H1 (cell line): Measurements from ENCODE around the gene TSKU. TPM values are rescaled to one million over a fixed set of nuclear protein-coding genes. Genes with fewer than 3 reads are reported as not detected.

ENCODE experiments used
- BCL11A ChIP-seq, 2 experiments: IDR thresholded peaks; one replicate each; pipeline ENCODE4 v1.6.1; 2011; ENCODE audit warnings: low read depth in 2 of 2, low read length in 2 of 2, mild to moderate bottlenecking in 2 of 2
- BRCA1 ChIP-seq: IDR thresholded peaks from 2 replicates; pipeline ENCODE4 v1.6.1; 2012; ENCODE audit warnings: low read depth, low read length, improper control_type of control experiment
- EP300 ChIP-seq, 2 experiments: IDR thresholded peaks; 1 replicate in 1 of 2; 2 replicates in 1 of 2; pipeline ENCODE4 v1.6.1; 2011 to 2012; ENCODE audit warnings: low read depth in 2 of 2, low read length in 2 of 2, mild to moderate bottlenecking in 2 of 2, borderline replicate concordance in 1 of 2, inconsistent platforms in 1 of 2, moderate library complexity in 1 of 2
- SP4 ChIP-seq: IDR thresholded peaks from 2 replicates; pipeline ENCODE4 v1.6.1; 2012; ENCODE audit warnings: low read length, inconsistent platforms
- TEAD4 ChIP-seq: IDR thresholded peaks from 2 replicates; pipeline ENCODE4 v1.6.1; 2012; ENCODE audit warnings: low read depth, low read length, inconsistent platforms, mixed read lengths
- polyA plus RNA-seq, 7 experiments: library from polyadenylated mRNA; depleted of rRNA in 3 of 7; stranded (reverse) in 5 of 7; unstranded in 2 of 7; fragments of >200 nt in 5 of 7; fragments of 200-250 nt in 2 of 7; gene quantifications; 1 replicate in 5 of 7; 2 replicates in 1 of 7; 4 replicates in 1 of 7; pipeline versions ENCODE4 v1.2.1 to v1.2.3, GENCODE V29; 2011 to 2013; ENCODE audit warnings: missing spikeins in 2 of 7, mixed read lengths in 2 of 7
- total RNA-seq: library from RNA; stranded (reverse); fragmentation: NEBNext Ultra II Directional; extraction: Animal tissue kit (Norgen Biotek cat#: 25700); gene quantifications from 2 replicates; pipeline ENCODE4 v1.2.1, GENCODE V29; 2021
- TF ChIP-seq, protein P1 (sequence below): IDR thresholded peaks from 2 replicates; pipeline ENCODE4 v1.6.1; 2011; ENCODE audit warnings: low read length, improper control_type of control experiment
- TF ChIP-seq, protein P2 (sequence below), 3 experiments: IDR thresholded peaks; 1 replicate in 2 of 3; 2 replicates in 1 of 3; pipeline versions ENCODE4 v1.5.1 to v1.6.1; 2011; ENCODE audit warnings: low read length in 3 of 3, mild to moderate bottlenecking in 3 of 3, inconsistent platforms in 2 of 3, low read depth in 1 of 3, moderate library complexity in 1 of 3; ENCODE audit not compliant: insufficient read depth in 1 of 3; ENCODE audit errors: control extremely low read depth in 1 of 3

The TSKU gene
- total and polyA plus RNA-seq, 2 of the 8 experiments (the other 6 are each of a cell fraction or from before 2014, with no cell fraction given): 22.8 to 28.4 TPM

DNA sequence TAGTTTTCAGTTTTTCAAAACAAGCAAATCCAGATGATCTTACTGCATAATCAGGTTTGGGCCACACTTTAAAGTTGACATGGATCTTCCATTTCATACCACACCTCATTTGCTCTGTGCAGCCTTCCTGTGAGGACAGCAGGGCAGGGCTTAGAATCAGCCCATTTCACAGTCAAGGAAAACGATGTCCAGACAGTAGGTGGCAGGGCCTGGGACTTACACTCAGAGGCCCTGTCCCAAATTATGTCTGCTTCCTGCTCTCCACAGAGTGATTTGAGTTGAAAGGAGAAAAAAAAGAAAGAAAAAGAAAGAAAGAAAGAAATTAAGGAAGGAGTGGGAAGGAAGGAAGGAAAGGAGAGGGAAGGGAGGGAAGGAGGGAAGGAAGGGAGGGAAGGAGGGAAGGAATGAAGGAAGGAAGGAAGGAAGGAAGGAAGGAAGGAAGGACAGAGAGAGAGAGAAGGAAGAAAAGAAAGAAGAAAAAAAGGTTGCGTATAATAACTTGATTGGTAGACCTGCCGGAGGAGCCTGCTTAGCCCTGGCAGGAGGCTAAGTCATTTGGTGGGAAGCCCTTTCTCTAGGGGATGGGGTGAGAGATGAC is 23.6 kb downstream of the TSKU start (continued):
- TF ChIP-seq BCL11A (IDR thresholded peaks at IDR 0.05; ENCODE audit: low read depth in 2 of 2, low read length in 2 of 2) (no peak), EP300 (IDR thresholded peaks at IDR 0.05; ENCODE audit: borderline replicate concordance in 1 of 2, low read depth in 2 of 2, low read length in 2 of 2) (no peak), BRCA1 (no peak), TEAD4 (no peak), SP4 (no peak)
- TF ChIP-seq, protein P1, sequence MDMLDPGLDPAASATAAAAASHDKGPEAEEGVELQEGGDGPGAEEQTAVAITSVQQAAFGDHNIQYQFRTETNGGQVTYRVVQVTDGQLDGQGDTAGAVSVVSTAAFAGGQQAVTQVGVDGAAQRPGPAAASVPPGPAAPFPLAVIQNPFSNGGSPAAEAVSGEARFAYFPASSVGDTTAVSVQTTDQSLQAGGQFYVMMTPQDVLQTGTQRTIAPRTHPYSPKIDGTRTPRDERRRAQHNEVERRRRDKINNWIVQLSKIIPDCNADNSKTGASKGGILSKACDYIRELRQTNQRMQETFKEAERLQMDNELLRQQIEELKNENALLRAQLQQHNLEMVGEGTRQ: no peak
- TF ChIP-seq, protein P2, sequence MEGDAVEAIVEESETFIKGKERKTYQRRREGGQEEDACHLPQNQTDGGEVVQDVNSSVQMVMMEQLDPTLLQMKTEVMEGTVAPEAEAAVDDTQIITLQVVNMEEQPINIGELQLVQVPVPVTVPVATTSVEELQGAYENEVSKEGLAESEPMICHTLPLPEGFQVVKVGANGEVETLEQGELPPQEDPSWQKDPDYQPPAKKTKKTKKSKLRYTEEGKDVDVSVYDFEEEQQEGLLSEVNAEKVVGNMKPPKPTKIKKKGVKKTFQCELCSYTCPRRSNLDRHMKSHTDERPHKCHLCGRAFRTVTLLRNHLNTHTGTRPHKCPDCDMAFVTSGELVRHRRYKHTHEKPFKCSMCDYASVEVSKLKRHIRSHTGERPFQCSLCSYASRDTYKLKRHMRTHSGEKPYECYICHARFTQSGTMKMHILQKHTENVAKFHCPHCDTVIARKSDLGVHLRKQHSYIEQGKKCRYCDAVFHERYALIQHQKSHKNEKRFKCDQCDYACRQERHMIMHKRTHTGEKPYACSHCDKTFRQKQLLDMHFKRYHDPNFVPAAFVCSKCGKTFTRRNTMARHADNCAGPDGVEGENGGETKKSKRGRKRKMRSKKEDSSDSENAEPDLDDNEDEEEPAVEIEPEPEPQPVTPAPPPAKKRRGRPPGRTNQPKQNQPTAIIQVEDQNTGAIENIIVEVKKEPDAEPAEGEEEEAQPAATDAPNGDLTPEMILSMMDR (IDR thresholded peaks at IDR 0.05; ENCODE audit: control extremely low read depth in 1 of 3, insufficient read depth in 1 of 3, low read depth in 1 of 3, low read length in 3 of 3): no peak
